ENCODE data around the gene ANKRD29.
"Not testable (repeated sequence)": the region's sequence is repeated elsewhere in the genome, so short reads cannot be mapped to it uniquely, and the experiment has no call there.

ANKRD29 gene

DNA sequence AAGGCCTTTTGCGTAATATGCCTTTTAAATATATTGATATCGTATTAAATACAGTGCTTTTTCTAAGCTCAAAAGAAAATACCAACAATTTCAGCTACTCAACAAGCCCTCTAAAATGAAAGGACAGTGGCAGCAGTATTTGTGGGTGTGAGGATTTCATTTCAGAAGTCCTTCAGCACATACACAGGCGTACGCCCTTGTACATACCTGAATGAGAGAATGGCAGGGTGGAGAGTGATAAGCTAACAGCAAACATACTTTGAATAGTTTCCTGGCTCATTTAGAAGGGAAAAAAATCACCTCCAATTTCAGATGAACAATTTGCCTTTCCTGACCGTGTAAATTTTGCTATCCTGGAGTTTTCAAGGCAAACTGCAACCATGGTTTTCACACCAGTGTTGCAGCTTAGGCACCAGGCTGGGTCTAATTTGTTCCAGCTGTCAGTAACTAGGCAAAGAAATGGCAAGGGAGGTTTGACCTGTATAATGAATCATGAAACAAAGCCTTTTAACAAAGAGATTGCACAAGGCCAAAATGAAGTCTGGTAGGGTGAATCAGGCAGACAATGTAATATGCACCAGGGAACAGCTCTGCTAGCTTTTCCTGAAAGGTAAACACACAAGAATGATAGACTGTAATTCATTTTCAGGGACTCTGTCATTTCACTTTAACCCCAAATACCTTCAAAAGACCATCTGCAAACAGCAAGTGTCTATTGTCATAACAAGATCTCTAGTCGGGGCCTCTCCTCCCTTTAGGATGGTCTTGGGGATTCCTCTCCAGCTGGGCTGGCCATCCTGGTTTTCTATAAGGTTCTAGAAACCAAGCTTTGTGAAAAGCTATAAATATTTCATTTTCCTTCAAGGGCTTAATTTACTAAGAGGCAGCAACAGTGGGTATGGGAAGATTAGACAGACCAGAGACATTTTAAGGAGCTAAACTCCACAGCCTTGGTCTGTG lies 11.5 kb downstream of the ANKRD29 start:
- Histone ChIP-seq H3K4me3 (no peak overlapping the region), H3K27ac (peak overlapping the region in 9 of 21 experiments; percentile 0 to 63 (median 25))

DNA sequence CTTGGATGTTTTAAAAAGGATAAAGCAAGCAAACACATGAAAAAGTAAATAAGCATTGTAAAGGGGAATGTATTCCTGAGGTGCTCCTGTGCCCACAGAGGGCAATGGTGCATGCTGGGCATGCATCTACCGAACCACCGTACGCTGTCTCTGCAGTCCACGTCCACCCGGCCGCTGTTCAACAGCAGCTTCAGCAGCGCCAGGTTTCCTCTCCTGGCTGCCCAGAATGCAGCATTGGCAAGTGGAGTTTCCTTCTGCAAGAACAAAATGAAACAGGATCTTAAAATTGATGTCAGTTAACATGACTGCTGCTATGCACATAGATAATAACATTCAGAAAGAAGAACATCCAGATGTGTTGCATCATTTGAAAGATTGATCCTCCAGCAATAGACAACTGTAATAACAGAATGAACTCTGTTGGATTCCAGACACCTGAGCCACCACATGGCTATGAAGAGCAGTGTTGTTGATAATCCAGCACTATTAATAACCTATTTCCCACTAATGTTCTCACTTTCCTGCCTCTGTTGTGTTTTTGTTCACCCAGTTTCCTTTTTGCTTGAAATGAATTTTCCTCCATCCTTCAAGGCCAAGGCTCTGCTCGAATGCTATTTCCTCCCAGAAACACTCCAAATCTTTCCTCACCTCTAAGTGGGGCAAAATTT lies 13.6 kb downstream of the ANKRD29 start:
- H3K4me3 ChIP-seq = no peak overlapping the region
- peak overlapping the region in 2 of 21 experiments; percentile 14 to 32 for H3K27ac ChIP-seq

DNA sequence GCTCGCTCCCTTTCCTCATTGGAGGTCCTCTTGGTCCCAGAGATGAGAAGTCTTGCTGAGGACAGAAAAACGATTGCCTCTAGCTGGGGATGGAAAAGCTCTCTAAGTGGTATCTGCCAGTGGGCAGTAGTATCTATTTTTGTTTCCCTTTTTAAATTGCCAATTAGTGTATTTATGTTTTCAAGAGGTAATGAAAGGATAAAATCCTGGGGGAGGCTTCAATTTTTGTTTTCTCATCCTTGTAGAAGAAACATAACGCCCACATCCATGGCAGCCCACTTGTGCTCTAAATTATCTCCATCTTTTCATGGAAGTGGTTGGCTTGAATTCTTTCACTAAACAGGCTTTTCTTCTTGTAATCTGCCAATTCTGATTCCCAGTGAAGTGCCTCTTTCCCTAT lies 14.3 kb downstream of the ANKRD29 start:
- no peak overlapping the region for H3K4me3 ChIP-seq
- H3K27ac ChIP-seq = peak overlapping the region in 1 of 21 experiments; percentile 14

DNA sequence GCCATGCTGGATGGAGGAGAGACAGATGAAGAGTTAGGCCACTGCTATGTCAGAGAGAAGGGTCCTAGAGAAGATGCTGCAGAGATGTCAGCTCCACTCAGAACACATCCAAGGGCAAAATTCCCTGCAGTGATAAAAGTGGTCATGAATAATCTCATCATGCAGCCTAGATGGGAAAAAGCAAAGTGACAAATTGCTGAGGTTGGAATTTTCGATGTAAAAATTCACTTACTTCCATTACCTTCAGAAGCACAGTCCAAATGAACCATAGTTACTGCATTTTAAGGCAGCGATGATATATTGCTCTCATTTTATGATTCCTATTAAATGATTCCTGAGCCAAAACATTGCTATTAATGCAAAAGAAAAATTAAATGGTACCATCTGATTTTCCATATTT lies 16.4 kb downstream of the ANKRD29 start:
- H3K27ac ChIP-seq = no peak overlapping the region
- H3K4me3 ChIP-seq = no peak overlapping the region

DNA sequence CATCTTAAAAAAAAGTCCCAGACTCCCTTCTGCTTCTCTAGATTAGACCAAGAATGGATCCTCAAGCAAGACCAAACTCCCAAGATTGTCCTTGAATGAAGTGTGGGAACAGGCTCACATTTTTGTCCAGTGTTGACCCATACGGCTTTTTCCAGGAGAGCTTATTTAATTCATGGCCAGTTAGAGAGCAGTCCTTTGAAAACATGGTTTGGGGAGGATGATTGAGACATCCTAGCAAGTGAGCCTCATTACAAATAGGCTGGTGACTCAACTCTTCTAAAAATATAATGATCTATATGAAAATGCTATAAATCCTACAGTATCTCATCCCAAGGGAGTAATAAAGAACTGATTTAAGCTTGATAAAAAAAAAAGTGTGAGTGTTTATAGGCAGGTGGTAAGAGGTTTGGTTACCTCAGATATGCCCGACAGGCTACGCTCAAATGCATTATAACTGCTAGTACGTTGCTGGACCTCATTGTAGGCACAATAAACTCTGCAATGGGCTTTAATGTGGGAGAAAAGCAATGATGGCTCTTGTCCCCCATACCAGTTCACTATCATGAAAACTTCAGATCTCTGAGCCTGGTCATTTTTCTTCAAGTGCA lies 17.0 kb downstream of the ANKRD29 start:
- no peak overlapping the region for H3K4me3 ChIP-seq
- no peak overlapping the region for H3K27ac ChIP-seq

DNA sequence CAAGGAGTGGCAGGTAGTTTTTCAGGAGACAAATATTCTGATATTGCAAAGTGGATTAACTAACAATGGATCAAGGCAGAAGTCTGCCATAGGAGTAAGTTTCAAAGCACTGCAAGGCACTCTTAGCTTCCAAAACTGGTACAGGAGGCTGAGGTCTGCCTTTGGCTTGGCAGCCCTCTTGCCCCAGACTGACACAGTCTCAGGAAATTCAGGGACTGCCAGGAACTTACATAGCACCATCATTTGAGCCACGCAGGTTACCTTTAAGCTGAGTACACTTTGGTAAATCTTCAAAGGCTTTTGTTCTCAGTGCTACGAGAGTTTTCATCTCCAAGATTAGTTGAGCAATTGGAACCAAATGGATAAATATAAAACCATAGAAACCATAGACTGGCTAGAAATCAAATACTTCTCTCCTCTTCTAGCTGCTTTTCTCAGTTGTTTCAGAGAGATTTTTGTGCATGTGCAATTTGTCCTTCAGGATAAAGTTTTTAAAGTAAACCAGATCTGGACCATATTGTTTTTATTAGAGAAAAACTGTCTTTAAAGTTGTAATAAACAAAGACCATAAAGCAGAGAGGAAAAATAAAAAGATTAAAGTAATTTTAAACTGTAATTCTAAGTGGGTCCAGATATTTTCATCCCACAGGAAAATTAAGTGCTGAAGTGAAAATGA lies 18.8 kb downstream of the ANKRD29 start:
- H3K27ac ChIP-seq = no peak overlapping the region
- H3K4me3 ChIP-seq = no peak overlapping the region

DNA sequence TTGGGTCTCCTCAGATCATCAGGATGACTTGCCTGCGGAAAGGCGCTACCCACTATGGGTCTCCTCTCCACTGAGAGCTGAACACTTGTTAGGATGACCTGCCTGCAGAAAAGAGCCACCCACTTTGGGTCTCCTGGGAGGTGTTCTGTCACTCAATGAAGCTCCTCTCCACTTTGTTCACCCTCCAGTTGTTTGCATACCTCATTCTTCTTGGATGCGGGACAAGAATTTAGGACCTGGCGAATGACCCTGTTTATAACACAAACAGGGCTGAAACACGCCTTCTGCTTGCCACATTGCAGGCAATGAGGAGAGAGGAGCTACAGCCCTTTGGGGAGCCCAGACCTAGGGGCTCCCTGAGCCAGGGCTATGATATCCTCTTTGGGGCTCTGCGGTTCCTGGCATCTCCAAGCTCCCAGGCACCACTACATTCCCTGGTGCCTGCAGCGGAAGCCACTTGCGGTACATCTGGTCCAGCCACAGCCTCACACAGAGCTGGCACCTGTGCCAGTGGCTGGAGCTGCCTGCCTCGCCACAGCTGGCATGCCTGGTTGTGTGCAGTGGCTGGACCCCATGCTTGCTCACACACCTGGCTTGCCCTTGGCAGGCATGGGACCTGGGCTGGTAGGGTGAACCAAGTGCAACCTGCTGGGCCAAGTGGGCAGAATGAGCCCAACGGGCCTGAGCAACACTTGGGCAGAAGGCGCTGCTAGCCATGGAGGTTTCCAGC lies 20.6 kb downstream of the ANKRD29 start:
- Histone ChIP-seq H3K4me3 (no peak overlapping the region), H3K27ac (no peak overlapping the region)

DNA sequence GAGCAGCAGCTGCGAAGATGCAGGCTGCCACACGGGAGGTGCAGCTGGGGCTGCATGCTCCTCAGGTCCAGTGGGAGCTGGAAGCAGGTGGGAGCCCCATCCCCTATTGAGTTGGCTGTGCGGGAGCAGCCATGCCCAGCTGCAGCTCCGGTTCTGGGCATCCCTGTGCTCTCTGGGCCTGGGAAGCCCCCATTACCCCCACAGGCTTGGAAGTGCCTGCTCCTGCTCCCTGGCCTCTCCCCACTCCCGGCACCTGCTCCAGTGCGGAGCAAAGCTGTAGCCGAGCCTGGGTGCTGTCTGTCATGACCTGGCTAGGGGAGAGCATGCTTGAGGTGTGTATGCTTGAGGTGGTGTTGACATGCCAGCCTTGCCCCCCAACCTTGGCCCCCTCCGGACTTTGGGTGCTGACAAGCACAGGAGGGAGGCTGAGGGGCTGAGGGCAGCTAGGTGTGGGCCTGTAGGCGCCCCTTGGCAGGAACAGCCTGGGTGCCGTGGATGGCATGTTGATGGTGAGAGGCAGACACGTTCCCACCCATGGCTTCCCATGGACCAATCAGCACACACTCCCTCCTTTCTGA lies 21.5 kb downstream of the ANKRD29 start:
- H3K4me3 ChIP-seq = no peak overlapping the region
- H3K27ac ChIP-seq = no peak overlapping the region

DNA sequence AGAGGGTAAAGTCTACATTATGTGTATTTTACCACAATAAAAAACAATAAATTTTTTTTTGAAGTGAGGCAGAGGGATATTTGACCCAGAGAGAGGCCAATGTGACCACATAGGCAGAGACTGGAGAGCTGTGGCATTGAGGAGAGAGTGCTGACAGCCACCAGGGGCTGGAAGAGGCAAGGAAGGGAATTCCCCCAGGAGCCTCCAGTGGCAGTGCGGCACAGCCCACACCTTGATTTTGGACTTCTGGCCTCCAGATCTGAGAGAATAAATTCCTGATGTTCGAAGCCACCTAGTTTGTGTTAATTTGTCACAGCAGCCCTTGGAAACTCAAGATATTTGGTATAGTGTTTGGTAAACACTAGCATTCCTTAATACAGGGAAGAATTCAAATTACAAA lies 22.7 kb downstream of the ANKRD29 start:
- Histone ChIP-seq H3K27ac (no peak overlapping the region), H3K4me3 (no peak overlapping the region)

DNA sequence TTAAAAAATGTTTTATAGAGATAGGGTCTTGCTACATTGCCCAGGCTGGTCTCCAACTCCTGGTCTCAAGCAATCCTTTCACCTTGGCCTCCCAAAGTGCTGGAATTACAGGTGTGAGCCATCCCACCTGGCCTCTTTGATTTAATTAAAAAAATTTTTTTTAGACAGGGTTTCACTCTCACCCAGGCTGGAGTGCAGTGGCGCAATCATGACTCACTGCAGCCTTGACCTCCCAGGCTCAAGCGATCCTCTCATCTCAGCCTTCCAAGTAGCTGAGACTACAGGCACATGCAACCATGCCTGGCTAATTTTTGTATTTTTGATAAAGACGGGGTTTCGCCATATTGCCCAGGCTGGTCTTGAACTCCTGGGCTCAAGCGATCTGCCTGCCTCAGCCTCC lies 26.3 kb downstream of the ANKRD29 start:
- not testable (repeated sequence) for H3K27ac ChIP-seq, H3K4me3 ChIP-seq

DNA sequence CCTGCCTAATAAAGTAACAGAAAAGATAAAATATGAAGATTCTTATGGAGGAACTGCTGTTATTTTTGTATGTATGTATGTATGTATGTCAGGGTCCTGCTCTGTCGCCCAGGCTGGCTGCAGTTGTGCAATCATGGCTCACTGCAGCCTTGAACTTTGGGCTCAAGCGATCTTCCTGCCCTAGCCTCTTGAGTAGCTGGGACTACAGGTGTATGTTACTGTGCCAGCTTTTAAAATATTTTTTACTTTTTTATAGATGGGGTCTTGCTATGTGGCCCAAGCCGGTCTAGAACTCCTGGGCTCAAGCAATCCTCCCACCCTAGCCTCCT lies 26.7 kb downstream of the ANKRD29 start:
- no peak overlapping the region for H3K4me3 ChIP-seq
- no peak overlapping the region for H3K27ac ChIP-seq

DNA sequence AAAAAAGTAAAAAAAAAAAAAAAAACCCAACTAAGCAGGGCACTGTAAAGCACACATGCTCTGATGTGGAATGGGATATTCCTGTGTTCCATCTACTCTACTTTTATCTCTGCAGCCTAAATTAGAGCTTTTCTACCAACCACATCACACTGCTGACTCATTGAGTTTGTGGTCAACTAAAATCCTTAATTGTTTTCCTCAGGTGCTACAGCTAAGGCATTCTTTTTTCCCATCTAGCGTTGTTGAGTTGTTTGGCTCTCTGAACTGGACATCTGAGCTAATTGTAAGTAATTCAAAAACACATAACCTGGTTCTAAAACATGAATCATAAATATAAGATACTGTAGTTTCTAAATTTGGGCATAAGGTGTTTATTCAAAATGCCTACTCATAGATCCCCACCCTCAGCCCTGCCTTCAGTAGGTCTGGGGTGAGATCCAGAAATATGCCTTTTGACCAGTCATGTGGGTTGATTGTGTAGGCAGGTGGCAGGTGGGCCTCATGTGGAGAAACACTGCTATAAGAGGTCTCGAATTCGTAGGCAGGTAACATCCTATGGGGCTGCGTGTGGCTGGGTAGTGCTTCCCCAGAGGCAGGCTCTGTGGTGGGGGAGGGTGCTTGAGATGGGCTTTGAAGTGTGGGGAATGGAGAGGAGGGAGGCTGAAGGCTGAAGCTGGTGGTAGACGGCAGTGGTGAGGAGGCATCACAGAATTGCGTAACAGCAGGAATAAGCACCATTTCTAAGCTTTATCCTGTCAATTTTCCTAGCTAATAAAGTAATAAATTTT lies 27.2 kb downstream of the ANKRD29 start:
- H3K27ac ChIP-seq = no peak overlapping the region
- H3K4me3 ChIP-seq = no peak overlapping the region

DNA sequence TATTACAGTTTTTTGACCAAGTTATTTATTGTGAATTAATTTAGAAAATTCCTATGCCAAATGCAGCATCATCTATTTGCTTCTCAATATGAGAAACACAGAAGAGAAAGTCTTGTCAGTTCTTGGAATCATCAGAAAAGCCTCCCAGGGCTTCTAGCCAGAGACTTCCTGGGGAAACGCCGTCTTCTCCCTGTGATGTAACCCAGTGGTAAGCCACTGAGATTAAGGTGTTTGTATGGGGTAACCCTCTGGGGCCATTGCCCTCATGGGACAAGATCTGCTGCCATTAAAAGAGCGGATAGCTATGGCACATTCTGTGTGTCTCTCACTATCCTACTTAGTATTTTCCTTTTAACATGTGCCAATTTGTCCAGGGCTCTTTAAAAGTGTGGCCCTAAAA lies 28.0 kb downstream of the ANKRD29 start:
- no peak overlapping the region for H3K4me3 ChIP-seq
- no peak overlapping the region for H3K27ac ChIP-seq

DNA sequence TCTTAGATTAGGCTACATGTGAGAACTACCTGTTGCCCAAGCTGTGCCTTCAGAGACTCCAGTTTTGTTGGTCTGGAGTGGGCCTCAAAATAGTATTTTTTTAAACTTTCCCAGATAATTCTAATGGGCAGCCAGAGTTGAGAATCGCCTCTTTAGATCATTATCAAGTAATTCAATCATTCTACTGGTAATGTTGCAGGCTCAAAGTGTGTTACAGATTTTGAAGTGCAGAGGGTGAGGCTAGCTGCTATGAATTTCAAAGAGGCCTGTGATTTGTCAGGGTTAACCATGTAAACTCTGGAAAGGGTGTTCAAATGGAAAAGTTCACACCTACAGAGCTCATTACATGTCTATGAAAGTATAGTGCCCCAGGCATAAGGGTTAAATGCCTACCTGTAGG lies 30.1 kb downstream of the ANKRD29 start:
- Histone ChIP-seq H3K4me3 (no peak overlapping the region), H3K27ac (no peak overlapping the region)

DNA sequence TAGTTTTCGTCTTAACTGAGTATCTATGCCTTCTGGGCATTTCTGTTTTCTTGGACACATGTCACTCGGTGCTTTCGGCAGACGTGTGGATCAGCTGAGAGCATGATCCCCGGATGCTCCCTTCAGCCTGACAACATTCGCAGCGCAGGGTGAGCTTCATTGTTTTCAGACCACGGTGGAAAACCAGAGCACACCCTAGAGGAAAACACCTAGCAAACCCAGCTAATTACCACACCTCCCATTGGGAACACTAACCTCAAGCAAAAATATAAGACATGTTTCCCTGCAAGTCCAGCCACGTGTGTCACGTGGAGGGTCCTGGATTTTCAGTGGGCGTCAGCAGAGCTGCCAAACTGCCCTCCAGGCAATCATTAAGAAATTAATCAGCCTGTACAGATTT lies 31.0 kb downstream of the ANKRD29 start:
- Histone ChIP-seq H3K4me3 (no peak overlapping the region), H3K27ac (no peak overlapping the region)

DNA sequence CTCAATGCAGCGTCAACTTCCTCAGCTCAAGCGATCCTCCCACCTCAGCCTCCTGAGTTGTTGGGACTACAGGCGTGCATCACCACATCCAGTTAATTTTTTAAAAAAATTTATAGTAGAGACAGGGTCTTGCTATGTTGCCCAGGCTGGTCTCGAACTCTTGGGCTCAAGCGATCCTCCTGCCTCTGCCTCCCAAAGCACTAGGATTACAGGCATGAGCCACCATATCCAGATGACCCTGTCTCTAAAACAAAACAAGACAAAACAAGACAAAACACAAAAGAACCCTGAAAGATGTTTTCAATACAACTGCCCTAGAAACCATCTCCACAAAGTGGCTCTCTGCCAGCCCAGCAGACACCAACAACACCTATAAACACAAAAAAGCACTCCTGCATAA lies 31.4 kb downstream of the ANKRD29 start:
- Histone ChIP-seq H3K27ac (no peak overlapping the region), H3K4me3 (no peak overlapping the region)

DNA sequence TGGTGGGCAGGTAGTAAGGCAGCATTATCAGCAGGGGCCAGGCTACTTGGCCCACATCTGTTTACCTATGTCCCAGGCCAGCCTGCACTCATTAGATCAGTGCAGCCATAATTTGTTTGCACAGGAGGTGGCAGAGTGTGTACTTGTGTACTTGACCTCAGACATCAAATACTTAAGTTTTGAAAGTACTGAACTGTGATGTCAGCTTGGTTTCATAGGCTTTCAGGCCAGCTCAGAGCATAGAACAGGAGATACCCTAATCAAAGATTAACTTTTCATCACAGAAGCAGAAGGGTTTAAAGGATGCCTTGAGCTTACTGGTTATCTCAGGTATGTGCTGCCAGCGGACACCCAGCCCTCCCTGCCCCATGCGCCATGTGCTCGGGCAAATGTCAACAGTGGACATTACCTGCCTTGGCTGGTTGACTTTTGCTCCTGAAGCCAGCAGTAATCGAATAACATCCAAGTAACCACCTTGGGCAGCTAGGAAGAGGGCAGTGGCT lies 33.2 kb downstream of the ANKRD29 start:
- Histone ChIP-seq H3K4me3 (no peak overlapping the region), H3K27ac (no peak overlapping the region)

DNA sequence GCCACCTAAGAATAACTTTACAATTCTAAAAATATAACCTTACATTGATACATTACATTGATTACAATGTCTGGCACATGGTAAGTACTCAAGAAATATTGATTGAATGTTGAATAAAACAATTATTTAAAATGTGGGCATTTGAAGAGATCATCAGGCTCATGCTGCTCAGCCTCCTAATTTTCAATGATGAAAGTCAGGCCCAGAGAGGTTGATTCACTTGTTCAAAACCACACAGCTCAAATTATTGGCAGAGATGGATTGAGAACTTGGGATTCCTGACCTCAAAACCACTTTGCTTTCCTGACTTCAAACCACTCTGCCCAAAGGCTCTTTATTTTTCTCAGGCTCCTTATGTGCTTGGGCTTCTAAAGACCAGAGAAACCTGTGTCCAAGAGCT lies 34.7 kb downstream of the ANKRD29 start:
- H3K27ac ChIP-seq = no peak overlapping the region
- no peak overlapping the region for H3K4me3 ChIP-seq
